Liver (tissue), 9 donors: Measurements from ENCODE around the gene NFIX. TPM values are rescaled to one million over a fixed set of nuclear protein-coding genes. Genes with fewer than 3 reads are reported as not detected.
"Not testable (repeated sequence)": the region's sequence is repeated elsewhere in the genome, so short reads cannot be mapped to it uniquely, and the experiment has no call there.

ENCODE experiments used
- DNase-seq: peaks from one replicate; pipeline ENCODE4 v3.0.0-alpha.2; 2017; ENCODE audit warnings: low spot score
- H3K27ac ChIP-seq, 2 donors: one replicate each; pipeline ENCODE4 v1.7.0; 2013; ENCODE audit warnings: inconsistent platforms in 2 of 2, low read length in 2 of 2, control low read depth in 1 of 2, low read depth in 1 of 2, mild to moderate bottlenecking in 1 of 2
- H3K27me3 ChIP-seq, 4 donors: one replicate each; pipeline versions ENCODE4 v1.6.1 to v1.7.0; 2013; ENCODE audit warnings: low read length in 3 of 4, inconsistent platforms in 1 of 4, mild to moderate bottlenecking in 1 of 4, moderate library complexity in 1 of 4; ENCODE audit not compliant: control insufficient read depth in 4 of 4, insufficient read depth in 4 of 4
- H3K36me3 ChIP-seq, 4 donors: one replicate each; pipeline versions ENCODE4 v1.6.1 to v1.7.0; 2013; ENCODE audit warnings: low read length in 3 of 4, mild to moderate bottlenecking in 3 of 4, low read depth in 1 of 4, moderate library complexity in 1 of 4; ENCODE audit not compliant: control insufficient read depth in 4 of 4, insufficient read depth in 3 of 4
- H3K4me1 ChIP-seq, 4 donors: one replicate each; pipeline versions ENCODE4 v1.6.1 to v1.7.0; 2013; ENCODE audit warnings: low read length in 3 of 4, mild to moderate bottlenecking in 3 of 4, moderate library complexity in 1 of 4; ENCODE audit not compliant: control insufficient read depth in 4 of 4, insufficient read depth in 4 of 4
- H3K4me3 ChIP-seq, 3 donors: one replicate each; pipeline versions ENCODE4 v1.6.1 to v1.7.0; 2013; ENCODE audit warnings: low read length in 3 of 3, control low read depth in 1 of 3, low read depth in 1 of 3, mild to moderate bottlenecking in 1 of 3
- H3K9ac ChIP-seq, 2 donors: one replicate each; pipeline ENCODE4 v1.7.0; 2013; ENCODE audit warnings: low read length in 2 of 2, mild to moderate bottlenecking in 2 of 2, moderate library complexity in 2 of 2, control low read depth in 1 of 2, low read depth in 1 of 2
- H3K9me3 ChIP-seq, 4 donors: one replicate each; pipeline versions ENCODE4 v1.6.1 to v1.7.0; 2013; ENCODE audit warnings: low read length in 3 of 4; ENCODE audit not compliant: control insufficient read depth in 4 of 4
- ATF3 ChIP-seq: IDR thresholded peaks from 2 replicates; pipeline ENCODE4 v1.6.1; 2016; ENCODE audit warnings: antibody characterized with exemption
- CTCF ChIP-seq: fragments of 150-350 bp; IDR thresholded peaks from 2 replicates; pipeline ENCODE4 v1.5.1; 2017; ENCODE audit warnings: improper control_type of control experiment, low read depth, low read length; ENCODE audit not compliant: missing input control
- EGR1 ChIP-seq, 2 donors: IDR thresholded peaks; 2 replicates each; pipeline ENCODE4 v1.6.1; 2016 to 2018; ENCODE audit warnings: antibody characterized with exemption in 2 of 2, low read depth in 2 of 2
- FOXA1 ChIP-seq: IDR thresholded peaks from 2 replicates; pipeline ENCODE4 v1.6.1; 2016; ENCODE audit warnings: antibody characterized with exemption
- HNF4A ChIP-seq, 2 donors: conservative IDR thresholded peaks; 2 replicates each; pipeline ENCODE4 v1.6.1; 2016; ENCODE audit warnings: antibody characterized with exemption in 2 of 2, mild to moderate bottlenecking in 2 of 2
- HNF4G ChIP-seq: IDR thresholded peaks from 2 replicates; pipeline ENCODE4 v1.6.1; 2016; ENCODE audit warnings: antibody characterized with exemption
- JUND ChIP-seq, 2 donors: IDR thresholded peaks; 2 replicates each; pipeline ENCODE4 v1.6.1; 2016; ENCODE audit warnings: antibody characterized with exemption in 2 of 2
- MAX ChIP-seq: IDR thresholded peaks from 2 replicates; pipeline ENCODE4 v1.6.1; 2016; ENCODE audit warnings: antibody characterized with exemption
- NR2F2 ChIP-seq: IDR thresholded peaks from 2 replicates; pipeline ENCODE4 v1.6.1; 2016; ENCODE audit warnings: antibody characterized with exemption
- RAD21 ChIP-seq, 2 donors: IDR thresholded peaks; 2 replicates each; pipeline ENCODE4 v1.6.1; 2016; ENCODE audit warnings: antibody characterized with exemption in 2 of 2, mild to moderate bottlenecking in 2 of 2
- RXRA ChIP-seq, 2 donors: IDR thresholded peaks; 2 replicates each; pipeline ENCODE4 v1.6.1; 2017 to 2018; ENCODE audit warnings: antibody characterized with exemption in 2 of 2, mild to moderate bottlenecking in 1 of 2
- SP1 ChIP-seq: IDR thresholded peaks from 2 replicates; pipeline ENCODE4 v1.6.1; 2018; ENCODE audit warnings: antibody characterized with exemption, mild to moderate bottlenecking
- WGBS: extraction: QIAGEN DNeasy Blood & Tissue Kit; methylation state at CpG from one replicate; pipeline ENCODE4 v1.1.7; 2013; 5-methylcytosine and 5-hydroxymethylcytosine counted together
- polyA plus RNA-seq, 2 donors: library from polyadenylated mRNA; stranded (reverse) in 1 of 2; unstranded in 1 of 2; fragments of 200-250 nt in 1 of 2; fragments of >200 nt in 1 of 2; fragmentation: Nextera tagmentation in 1 of 2; extraction: Ambion mirVana in 1 of 2; gene quantifications; one replicate each; pipeline versions ENCODE4 v1.2.1 to v1.2.3, GENCODE V29; 2013 to 2015
- total RNA-seq, 2 donors: library from RNA; depleted of rRNA; stranded (reverse); fragments of >200 nt; gene quantifications; one replicate each; pipeline ENCODE4 v1.2.3, GENCODE V29; 2014
- TF ChIP-seq, protein P1 (sequence below): IDR thresholded peaks from 2 replicates; pipeline ENCODE4 v1.6.1; 2016; ENCODE audit warnings: antibody characterized with exemption
- donor health status: healthy.
- donor health status: healthy.
- donor health status: healthy.
- donor health status: healthy.
- donor health status: healthy.

NFIX gene
- total and polyA plus RNA-seq, 4 donors: 3.3 to 18.4 (median 12.6) TPM

GRCh38 chr19:12974301-12975220 is 20.7 kb upstream of the NFIX start:
- H3K36me3 ChIP-seq: no peaks in the 10 kb centered on the region
- no peak for DNase-seq
- H3K9ac ChIP-seq: no peak overlapping the region
- peaks cover 0 to 5% (median 3%) of the 10 kb centered on the region in 4 donors for H3K4me1 ChIP-seq
- no peak for TF ChIP-seq ATF3
- TF ChIP-seq, protein P1, sequence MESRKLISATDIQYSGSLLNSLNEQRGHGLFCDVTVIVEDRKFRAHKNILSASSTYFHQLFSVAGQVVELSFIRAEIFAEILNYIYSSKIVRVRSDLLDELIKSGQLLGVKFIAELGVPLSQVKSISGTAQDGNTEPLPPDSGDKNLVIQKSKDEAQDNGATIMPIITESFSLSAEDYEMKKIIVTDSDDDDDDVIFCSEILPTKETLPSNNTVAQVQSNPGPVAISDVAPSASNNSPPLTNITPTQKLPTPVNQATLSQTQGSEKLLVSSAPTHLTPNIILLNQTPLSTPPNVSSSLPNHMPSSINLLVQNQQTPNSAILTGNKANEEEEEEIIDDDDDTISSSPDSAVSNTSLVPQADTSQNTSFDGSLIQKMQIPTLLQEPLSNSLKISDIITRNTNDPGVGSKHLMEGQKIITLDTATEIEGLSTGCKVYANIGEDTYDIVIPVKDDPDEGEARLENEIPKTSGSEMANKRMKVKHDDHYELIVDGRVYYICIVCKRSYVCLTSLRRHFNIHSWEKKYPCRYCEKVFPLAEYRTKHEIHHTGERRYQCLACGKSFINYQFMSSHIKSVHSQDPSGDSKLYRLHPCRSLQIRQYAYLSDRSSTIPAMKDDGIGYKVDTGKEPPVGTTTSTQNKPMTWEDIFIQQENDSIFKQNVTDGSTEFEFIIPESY: no peak
- no peak for TF ChIP-seq HNF4G
- no peak overlapping the region for H3K27ac ChIP-seq
- 76% methylated on average over 19 of the region's 19 CpGs for WGBS
- H3K9me3 ChIP-seq: no peaks in the 10 kb centered on the region
- H3K27me3 ChIP-seq: no peaks in the 10 kb centered on the region
- no peak overlapping the region for H3K4me3 ChIP-seq

DNA sequence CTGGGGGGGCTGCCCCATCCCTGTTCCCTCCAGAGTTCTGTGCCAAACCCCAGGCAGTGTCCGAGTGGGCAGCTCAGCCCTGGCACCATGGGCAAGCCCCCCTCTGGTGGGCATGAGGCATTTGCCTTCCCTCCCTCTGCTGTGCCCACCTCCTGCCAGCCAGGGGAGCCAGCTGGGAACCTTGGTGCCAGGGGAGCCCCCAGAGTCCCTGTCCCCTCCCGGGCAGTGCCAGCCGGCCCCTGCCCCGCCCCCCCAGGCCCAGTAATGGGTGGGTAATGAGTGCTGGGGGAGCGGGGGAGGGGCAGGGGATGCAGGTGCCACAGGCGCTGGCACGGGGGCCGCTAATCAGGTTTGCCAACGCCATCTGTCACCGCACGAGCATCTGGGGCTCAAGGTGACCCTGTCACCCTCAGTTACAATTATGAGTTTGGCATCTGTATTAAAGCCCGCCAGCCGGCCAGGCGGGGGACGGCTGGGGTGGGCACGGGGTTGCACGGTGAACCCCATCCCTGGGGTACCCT is 20.0 kb upstream of the NFIX start:
- H3K9ac ChIP-seq: no peak overlapping the region
- no peak overlapping the region for H3K4me3 ChIP-seq
- no peaks in the 10 kb centered on the region for H3K36me3 ChIP-seq
- DNase-seq: no peak
- H3K27me3 ChIP-seq: no peaks in the 10 kb centered on the region
- no peaks in the 10 kb centered on the region for H3K4me1 ChIP-seq
- TF ChIP-seq NR2F2: no peak
- no peak for TF ChIP-seq JUND (IDR thresholded peaks at IDR 0.05)
- no peak for TF ChIP-seq CTCF
- TF ChIP-seq EGR1 (IDR thresholded peaks at IDR 0.05; ENCODE audit: low read depth in 2 of 2): no peak
- no peak for TF ChIP-seq RXRA (IDR thresholded peaks at IDR 0.05)
- TF ChIP-seq RAD21 (IDR thresholded peaks at IDR 0.05): no peak
- no peak for TF ChIP-seq ATF3
- no peak for TF ChIP-seq MAX
- TF ChIP-seq SP1: no peak
- TF ChIP-seq HNF4G: no peak
- TF ChIP-seq HNF4A (conservative IDR thresholded peaks at IDR 0.05): no peak
- no peak for TF ChIP-seq FOXA1
- TF ChIP-seq, protein P1: no peak
- no peaks in the 10 kb centered on the region for H3K9me3 ChIP-seq
- 75% methylated on average over 17 of the region's 17 CpGs for WGBS
- no peak overlapping the region for H3K27ac ChIP-seq

DNA sequence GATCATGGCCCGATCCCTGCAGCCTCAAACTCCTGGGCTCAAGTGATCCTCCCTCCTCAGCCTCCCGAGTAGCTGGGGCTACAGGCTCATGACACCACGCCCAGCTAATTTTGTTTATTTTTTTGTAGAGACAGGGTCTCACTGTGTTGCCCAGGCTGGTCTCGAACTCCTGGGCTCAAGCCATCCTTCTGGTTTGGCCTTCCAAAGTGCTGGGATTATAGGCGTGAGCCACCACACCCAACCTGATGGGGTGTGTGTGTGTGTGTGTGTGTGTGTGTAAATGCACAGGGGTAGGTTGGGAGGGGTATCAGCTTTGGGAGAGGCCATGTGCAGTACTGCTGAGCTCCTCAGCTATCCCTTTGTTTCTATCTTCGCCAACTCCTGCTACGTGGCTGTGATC is 19.2 kb upstream of the NFIX start:
- 86% methylated on average over 7 of the region's 7 CpGs for WGBS
- H3K27me3 ChIP-seq, H3K27ac ChIP-seq, H3K4me3 ChIP-seq, H3K4me1 ChIP-seq, H3K9me3 ChIP-seq, H3K9ac ChIP-seq, H3K36me3 ChIP-seq, DNase-seq: not testable (repeated sequence)
